AG09319 (cell line): ENCODE data around the gene NELL1.

Experiments
- DNase-seq: peaks from one replicate; pipeline ENCODE4 v3.0.0-alpha.2; 2010; ENCODE audit warnings: low read depth; ENCODE audit errors: extremely low read depth
- TF ChIP-seq, protein P1 (sequence below): IDR thresholded peaks from 2 replicates; pipeline ENCODE4 v1.5.1; 2011; ENCODE audit warnings: low read depth, mild to moderate bottlenecking, inconsistent platforms, low read length, moderate library complexity

Gene NELL1

DNA sequence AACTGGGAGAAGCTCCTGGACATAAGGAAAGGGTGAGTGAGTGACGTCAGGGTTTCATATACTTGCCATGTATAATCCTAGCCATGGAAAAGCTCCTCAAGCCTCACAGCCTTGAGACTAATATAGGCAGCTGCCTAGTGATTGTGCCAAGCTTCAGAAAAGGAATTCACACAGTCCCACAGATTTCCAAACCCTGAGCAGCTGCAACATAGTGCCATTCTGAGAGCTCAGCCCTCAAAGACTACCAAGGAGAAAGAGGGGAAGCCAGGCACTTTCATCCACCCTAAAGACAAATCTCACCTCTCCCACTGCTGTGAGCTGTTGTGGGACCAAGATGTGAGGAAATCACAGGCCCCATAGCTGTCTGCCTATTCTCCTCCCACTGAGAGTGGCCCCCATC, 815.6 kb downstream of the NELL1 start:
- TF ChIP-seq, protein P1, sequence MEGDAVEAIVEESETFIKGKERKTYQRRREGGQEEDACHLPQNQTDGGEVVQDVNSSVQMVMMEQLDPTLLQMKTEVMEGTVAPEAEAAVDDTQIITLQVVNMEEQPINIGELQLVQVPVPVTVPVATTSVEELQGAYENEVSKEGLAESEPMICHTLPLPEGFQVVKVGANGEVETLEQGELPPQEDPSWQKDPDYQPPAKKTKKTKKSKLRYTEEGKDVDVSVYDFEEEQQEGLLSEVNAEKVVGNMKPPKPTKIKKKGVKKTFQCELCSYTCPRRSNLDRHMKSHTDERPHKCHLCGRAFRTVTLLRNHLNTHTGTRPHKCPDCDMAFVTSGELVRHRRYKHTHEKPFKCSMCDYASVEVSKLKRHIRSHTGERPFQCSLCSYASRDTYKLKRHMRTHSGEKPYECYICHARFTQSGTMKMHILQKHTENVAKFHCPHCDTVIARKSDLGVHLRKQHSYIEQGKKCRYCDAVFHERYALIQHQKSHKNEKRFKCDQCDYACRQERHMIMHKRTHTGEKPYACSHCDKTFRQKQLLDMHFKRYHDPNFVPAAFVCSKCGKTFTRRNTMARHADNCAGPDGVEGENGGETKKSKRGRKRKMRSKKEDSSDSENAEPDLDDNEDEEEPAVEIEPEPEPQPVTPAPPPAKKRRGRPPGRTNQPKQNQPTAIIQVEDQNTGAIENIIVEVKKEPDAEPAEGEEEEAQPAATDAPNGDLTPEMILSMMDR = no peak

DNA sequence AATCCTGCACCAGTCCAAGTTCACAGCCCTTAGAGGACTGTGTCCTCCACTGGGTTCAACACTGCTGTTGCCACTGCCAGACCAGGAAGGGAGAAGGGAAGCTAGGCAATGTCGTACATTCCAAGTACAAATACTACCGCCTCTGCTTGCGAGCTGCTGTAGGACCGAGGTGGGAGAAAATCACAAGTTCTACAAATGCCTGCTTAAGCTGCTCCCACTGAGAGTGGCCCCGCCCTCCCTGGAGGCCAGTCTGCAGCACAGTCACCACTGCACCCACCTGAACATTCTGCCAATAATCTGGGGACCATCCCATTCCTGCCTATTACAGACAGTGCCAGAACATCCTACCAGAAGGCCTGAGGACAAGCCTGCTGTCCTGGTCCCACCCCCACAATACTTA, 816.0 kb downstream of the NELL1 start:
- DNase-seq = no peak
- TF ChIP-seq, protein P1 = no peak

More for the DNA sequence above, 815.6 kb downstream of the NELL1 start:
- DNase-seq = no peak

DNA sequence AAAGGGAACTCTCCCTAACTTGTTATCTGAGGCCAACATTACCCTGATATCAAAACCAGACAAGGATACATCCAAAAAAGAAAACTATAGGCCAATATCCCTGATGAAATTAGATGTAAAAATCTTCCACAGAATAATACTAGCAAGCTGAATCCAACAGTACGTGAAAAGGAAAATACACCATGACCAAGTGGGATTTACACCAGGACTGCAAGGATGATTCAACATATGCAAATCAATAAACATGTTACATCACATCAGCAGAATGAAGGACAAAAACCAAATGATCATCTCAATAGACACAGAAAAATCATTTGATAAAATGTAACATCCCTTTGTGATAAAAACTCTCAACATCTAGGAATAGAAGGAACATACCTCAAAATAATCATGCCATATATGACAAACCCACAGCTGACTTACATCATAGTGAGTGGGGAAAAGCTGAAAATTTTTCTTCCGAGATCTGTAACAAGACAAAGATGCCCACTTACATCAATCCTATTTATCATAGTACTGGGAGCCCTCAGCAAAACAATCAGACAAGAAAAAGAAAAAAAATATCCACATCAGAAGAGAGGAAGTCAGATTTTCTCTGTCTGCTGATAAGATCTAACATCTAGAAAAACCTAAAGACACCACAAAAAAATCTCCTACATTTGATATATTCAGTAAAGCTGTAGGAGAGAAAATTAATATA, 820.2 kb downstream of the NELL1 start:
- DNase-seq = no peak
- TF ChIP-seq, protein P1 = no peak

DNA sequence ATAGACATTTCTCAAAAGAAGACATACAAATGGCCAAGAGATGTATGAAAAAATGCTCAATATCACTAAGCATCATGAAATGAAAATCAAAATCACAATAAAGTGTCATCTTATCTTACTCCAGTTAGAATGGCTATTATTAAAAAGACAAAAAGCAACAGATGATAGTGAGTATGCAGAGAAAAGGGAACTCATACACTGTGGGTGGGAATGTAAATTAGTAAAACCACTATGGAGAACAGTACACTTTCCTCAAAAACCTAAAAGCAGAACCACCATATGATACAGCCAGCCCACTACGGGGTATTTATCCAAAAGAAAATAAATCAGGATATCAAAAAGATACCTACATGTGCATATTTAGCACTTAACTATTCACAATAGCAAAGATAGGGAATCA, 823.5 kb downstream of the NELL1 start:
- TF ChIP-seq, protein P1 = no peak
- DNase-seq = no peak

DNA sequence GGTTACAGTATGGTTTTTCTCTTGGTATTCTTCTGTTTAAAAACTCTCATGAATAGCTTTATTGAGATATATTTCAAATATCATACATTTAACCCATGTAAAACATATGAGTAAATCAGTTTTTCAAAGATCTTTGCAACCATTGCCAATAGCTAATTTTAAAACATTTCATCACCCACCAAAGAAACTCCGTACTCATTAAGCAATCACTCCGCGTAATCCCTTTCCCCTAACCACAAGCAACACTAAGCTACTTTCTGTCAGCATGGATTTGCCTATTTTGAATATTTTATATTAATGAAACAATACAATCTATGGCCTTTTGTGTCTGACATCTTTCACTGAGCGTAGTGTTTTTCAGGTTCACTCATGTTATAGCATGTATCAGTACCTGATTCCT, 825.6 kb downstream of the NELL1 start:
- DNase-seq = no peak
- TF ChIP-seq, protein P1 = no peak

DNA sequence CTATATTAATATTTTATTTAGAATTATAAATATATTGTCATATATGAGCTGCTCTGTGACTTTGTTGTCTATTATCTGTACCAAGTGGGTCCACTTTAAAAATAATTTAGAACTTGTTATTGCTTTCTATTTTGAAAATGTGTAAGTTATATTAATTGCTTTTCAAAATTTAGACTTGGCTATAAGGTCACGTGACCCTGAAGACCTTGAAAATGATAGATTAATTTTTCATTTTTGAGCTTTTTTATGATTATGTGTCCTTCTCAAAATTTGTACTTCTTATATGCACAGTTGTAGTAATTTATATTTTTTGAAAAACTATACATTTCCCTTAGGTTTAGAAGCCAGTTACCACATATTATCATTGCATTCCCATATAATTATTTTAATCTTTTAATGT, 826.5 kb downstream of the NELL1 start:
- no peak for DNase-seq
- TF ChIP-seq, protein P1 = no peak

DNA sequence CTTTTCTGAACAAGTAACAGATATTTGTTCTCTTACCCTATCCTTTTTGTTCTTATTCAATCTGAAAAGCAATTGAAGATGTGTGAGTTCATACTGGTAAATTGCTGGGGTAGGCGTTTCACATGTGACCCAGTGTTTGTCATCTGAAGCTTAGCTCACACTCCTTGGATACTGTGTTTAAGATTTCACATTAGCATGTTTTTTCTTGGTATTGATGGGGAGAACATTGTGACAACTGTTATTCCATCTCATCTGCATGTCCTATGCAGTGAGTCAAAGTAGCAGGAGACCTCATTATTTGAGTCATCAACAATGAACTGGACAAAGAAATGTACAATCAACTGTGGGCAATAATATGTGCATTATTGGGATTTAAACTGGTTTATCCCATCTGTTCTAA, 831.9 kb downstream of the NELL1 start:
- TF ChIP-seq, protein P1 = no peak
- no peak for DNase-seq
